Smooth muscle cell (in vitro differentiated cells): Measurements from ENCODE around the gene ITPR2. TPM values are rescaled to one million over a fixed set of nuclear protein-coding genes. Genes with fewer than 3 reads are reported as not detected.

Source experiments
- DNase-seq: peaks from one replicate; lab custom pipeline; 2025; ENCODE audit not compliant: unreplicated experiment; lab: John Stamatoyannopoulos, UW
- H2AFZ ChIP-seq: fragments of 200-600 bp; sonication (generic); 2 replicates; pipeline ENCODE4 v1.6.0; 2016; ENCODE audit warnings: antibody characterized with exemption, low read depth, mild to moderate bottlenecking
- H3F3A ChIP-seq: fragments of 200-600 bp; sonication (generic); 2 replicates; pipeline ENCODE4 v1.6.0; 2017; ENCODE audit warnings: antibody characterized with exemption, low read depth
- H3K27ac ChIP-seq: fragments of 200-600 bp; sonication (generic); 2 replicates; pipeline ENCODE4 v1.5.1; 2016; ENCODE audit warnings: low read depth, mild to moderate bottlenecking
- H3K27me3 ChIP-seq: fragments of 200-600 bp; sonication (generic); 2 replicates; pipeline ENCODE4 v1.6.1; 2016; ENCODE audit warnings: low read depth, mild to moderate bottlenecking
- H3K36me3 ChIP-seq: fragments of 200-600 bp; sonication (generic); 2 replicates; pipeline ENCODE4 v1.5.1; 2016; ENCODE audit warnings: low read depth
- H3K4me1 ChIP-seq: fragments of 200-600 bp; sonication (generic); 2 replicates; pipeline ENCODE4 v1.5.1; 2016; ENCODE audit warnings: low read depth
- H3K4me2 ChIP-seq: fragments of 200-600 bp; sonication (generic); 2 replicates; pipeline ENCODE4 v1.6.0; 2016; ENCODE audit warnings: mild to moderate bottlenecking
- H3K4me3 ChIP-seq: fragments of 200-600 bp; sonication (generic); 2 replicates; pipeline ENCODE4 v1.5.1; 2016; ENCODE audit warnings: mild to moderate bottlenecking
- H3K79me2 ChIP-seq: fragments of 200-600 bp; sonication (generic); 2 replicates; pipeline ENCODE4 v1.6.0; 2016; ENCODE audit warnings: low read depth, mild to moderate bottlenecking
- H3K9ac ChIP-seq: fragments of 200-600 bp; sonication (generic); 2 replicates; pipeline ENCODE4 v1.6.0; 2016; ENCODE audit warnings: low read depth
- H3K9me3 ChIP-seq: fragments of 200-600 bp; sonication (generic); replicated peaks from 2 replicates; pipeline ENCODE4 v1.5.1; 2016; ENCODE audit warnings: low read depth
- H4K20me1 ChIP-seq: fragments of 200-600 bp; sonication (generic); 2 replicates; pipeline ENCODE4 v1.6.0; 2016; ENCODE audit warnings: low read depth
- WGBS: methylation state at CpG from one replicate; pipeline ENCODE4 v1.1.7; 2016; ENCODE audit warnings: low lambda C conversion rate; 5-methylcytosine and 5-hydroxymethylcytosine counted together
- polyA plus RNA-seq: library from polyadenylated mRNA; unstranded; fragments of >200 nt; fragmentation: Nextera tagmentation; extraction: Ambion mirVana; gene quantifications from 2 replicates; pipeline ENCODE4 v1.2.1, GENCODE V29; 2016
- total RNA-seq: library from RNA; depleted of rRNA; stranded (reverse); fragments of >200 nt; gene quantifications from 2 replicates; pipeline ENCODE4 v1.2.3, GENCODE V29; 2014
- TF ChIP-seq, protein P1 (sequence below): fragments of 200-600 bp; sonication (generic); IDR thresholded peaks from 2 replicates; pipeline ENCODE4 v1.5.1; 2017; ENCODE audit warnings: borderline replicate concordance, mild to moderate bottlenecking, antibody characterized with exemption; ENCODE audit not compliant: insufficient read depth, poor library complexity, severe bottlenecking

ITPR2 gene
- total and polyA plus RNA-seq, 2 experiments from 2014 or later = 6.8 to 17.4 TPM

DNA sequence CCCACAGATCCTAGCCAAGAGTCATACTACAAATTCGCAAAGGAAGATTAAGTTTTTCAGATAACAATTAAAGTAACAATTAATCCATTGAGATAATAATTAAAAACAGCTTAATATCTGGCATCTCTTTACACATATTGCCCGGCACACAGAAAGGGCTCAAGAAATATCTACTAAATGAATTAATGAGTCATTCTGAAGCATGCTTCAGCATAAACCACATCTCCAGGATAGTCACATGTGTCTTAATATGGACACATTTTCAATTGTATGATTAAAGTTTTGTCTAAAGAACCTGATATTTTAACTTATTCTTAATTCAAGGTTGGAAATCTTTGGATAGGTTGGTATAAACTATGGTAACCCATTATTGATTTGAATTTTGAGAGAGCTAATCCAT is 9.6 kb downstream of the ITPR2 start:
- no peak overlapping the region for H2AFZ ChIP-seq
- 56% methylated on average over 2 of the region's 2 CpGs for WGBS
- no peak overlapping the region for H3K4me3 ChIP-seq
- H4K20me1 ChIP-seq = peaks cover 7% of the 10 kb centered on the region
- no peak overlapping the region for H3K9ac ChIP-seq
- H3K4me1 ChIP-seq = no peaks in the 10 kb centered on the region
- DNase-seq = no peak
- no peak overlapping the region for H3K27ac ChIP-seq
- H3F3A ChIP-seq = peaks cover 4% of the 10 kb centered on the region
- H3K79me2 ChIP-seq = peaks cover 52% of the 10 kb centered on the region
- H3K4me2 ChIP-seq = no peak overlapping the region
- H3K27me3 ChIP-seq = no peaks in the 10 kb centered on the region
- H3K9me3 ChIP-seq = no peaks in the 10 kb centered on the region
- TF ChIP-seq, protein P1, sequence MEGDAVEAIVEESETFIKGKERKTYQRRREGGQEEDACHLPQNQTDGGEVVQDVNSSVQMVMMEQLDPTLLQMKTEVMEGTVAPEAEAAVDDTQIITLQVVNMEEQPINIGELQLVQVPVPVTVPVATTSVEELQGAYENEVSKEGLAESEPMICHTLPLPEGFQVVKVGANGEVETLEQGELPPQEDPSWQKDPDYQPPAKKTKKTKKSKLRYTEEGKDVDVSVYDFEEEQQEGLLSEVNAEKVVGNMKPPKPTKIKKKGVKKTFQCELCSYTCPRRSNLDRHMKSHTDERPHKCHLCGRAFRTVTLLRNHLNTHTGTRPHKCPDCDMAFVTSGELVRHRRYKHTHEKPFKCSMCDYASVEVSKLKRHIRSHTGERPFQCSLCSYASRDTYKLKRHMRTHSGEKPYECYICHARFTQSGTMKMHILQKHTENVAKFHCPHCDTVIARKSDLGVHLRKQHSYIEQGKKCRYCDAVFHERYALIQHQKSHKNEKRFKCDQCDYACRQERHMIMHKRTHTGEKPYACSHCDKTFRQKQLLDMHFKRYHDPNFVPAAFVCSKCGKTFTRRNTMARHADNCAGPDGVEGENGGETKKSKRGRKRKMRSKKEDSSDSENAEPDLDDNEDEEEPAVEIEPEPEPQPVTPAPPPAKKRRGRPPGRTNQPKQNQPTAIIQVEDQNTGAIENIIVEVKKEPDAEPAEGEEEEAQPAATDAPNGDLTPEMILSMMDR = no peak
- H3K36me3 ChIP-seq = no peaks in the 10 kb centered on the region

DNA sequence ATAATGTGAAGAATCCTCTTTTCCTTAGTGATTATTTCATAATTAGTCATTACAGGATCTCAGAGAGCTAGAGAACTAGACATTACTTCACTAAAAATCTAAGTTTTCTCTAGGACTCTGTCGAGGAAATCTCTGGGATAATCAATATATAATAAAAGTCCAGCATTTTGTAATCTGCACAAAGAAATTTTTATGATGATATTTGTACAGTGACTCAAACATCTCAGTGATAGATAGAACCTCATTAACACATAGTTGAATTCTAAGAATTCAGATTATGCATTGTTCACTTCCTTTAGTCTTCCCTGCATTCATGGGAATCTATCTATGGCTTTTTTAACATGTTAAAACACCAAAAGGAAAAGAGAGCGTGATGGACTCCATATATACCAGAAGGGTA is 11.0 kb downstream of the ITPR2 start:
- Histone ChIP-seq H3K4me1 (no peaks in the 10 kb centered on the region), H3K36me3 (no peaks in the 10 kb centered on the region), H3K79me2 (peaks cover 49% of the 10 kb centered on the region), H3F3A (peaks cover 4% of the 10 kb centered on the region), H2AFZ (no peak overlapping the region), H3K27ac (no peak overlapping the region), H3K4me3 (no peak overlapping the region), H3K9ac (no peak overlapping the region), H3K27me3 (no peaks in the 10 kb centered on the region), H4K20me1 (no peaks in the 10 kb centered on the region), H3K9me3 (no peaks in the 10 kb centered on the region), H3K4me2 (peak overlapping the region; percentile 45)
- DNase-seq = no peak
- 76% methylated on average over 2 of the region's 2 CpGs for WGBS
- TF ChIP-seq, protein P1 = no peak

DNA sequence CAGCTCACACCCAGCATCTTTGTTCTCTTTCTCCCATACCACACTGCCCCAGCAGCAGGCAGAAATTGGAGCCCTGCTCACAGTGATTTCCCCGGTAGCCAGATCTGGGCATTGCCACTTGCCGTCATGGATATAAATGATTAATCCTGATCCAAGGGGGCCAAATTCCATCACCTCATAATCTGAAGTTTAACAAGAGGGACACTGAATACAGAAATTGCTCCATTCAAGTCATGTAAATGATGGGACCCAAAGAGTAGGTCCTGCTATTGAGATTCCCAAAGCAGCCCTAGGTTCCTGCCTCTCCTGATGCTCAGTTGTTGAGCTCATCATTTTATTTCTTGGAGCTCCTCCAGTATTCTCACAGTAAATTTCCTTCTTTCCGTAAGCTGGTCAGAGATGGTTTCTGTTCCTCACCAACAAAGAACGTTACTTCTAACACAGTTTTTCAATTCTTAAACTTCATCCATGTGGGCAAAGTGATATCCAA is 11.7 kb downstream of the ITPR2 start:
- H3K36me3 ChIP-seq = no peaks in the 10 kb centered on the region
- no peaks in the 10 kb centered on the region for H3K9me3 ChIP-seq
- no peaks in the 10 kb centered on the region for H3K4me1 ChIP-seq
- H3K27me3 ChIP-seq = no peaks in the 10 kb centered on the region
- 93% methylated on average over 4 of the region's 4 CpGs for WGBS
- peak overlapping the region; percentile 45 for H3K4me2 ChIP-seq
- H3F3A ChIP-seq = peaks cover 4% of the 10 kb centered on the region
- no peak for DNase-seq
- no peak overlapping the region for H3K9ac ChIP-seq
- TF ChIP-seq, protein P1 = no peak
- H3K79me2 ChIP-seq = peaks cover 49% of the 10 kb centered on the region
- H4K20me1 ChIP-seq = no peaks in the 10 kb centered on the region
- H3K4me3 ChIP-seq = no peak overlapping the region
- H2AFZ ChIP-seq = no peak overlapping the region
- no peak overlapping the region for H3K27ac ChIP-seq

DNA sequence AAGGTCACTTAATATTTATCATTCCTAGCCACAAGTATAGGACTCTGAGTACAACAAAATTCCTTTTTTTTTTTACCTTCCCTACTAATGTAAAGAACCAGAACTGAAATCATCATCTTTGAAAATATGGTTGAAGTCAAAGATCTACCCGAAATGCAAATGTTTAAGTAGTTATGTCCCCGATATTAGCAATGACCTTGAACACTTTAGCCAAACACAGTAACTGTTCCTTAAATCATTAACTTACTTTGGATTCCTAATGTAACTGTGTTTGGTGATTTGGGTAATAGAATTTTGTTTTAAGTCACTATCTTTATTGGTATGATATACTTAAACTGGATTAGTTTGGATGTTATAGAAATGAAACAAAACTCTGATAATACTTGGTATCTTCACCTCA is 14.4 kb downstream of the ITPR2 start:
- no peak overlapping the region for H3K4me2 ChIP-seq

More for the DNA sequence above, 14.4 kb downstream of the ITPR2 start:
- Histone ChIP-seq H2AFZ (no peak overlapping the region), H3K36me3 (no peaks in the 10 kb centered on the region), H3K4me3 (no peak overlapping the region), H3K9me3 (no peaks in the 10 kb centered on the region), H3K9ac (no peak overlapping the region), H3K4me1 (no peaks in the 10 kb centered on the region), H3F3A (no peaks in the 10 kb centered on the region), H3K27me3 (no peaks in the 10 kb centered on the region), H4K20me1 (no peaks in the 10 kb centered on the region), H3K27ac (no peak overlapping the region), H3K79me2 (peaks cover 30% of the 10 kb centered on the region)
- no peak for DNase-seq
- TF ChIP-seq, protein P1 = no peak
- WGBS = 99% methylated on average over 2 of the region's 2 CpGs
